Uterus (tissue), 4 donors: ENCODE data around the gene KCNJ11. TPM values are rescaled to one million over a fixed set of nuclear protein-coding genes. Genes with fewer than 3 reads are reported as not detected.

Experiments used
- DNase-seq, 2 donors: peaks; one replicate each; pipeline ENCODE4 v3.0.0-alpha.2; 2019 to 2020
- H3K27ac ChIP-seq, 2 donors: fragments of 200-600 bp; sonication (generic); 1 replicate in 1 of 2; 2 replicates in 1 of 2; pipeline ENCODE4 v1.5.1; 2016 to 2018
- H3K27me3 ChIP-seq, 2 donors: fragments of 200-600 bp; sonication (generic); one replicate each; pipeline ENCODE4 v1.5.1; 2018 to 2019; ENCODE audit warnings: control low read depth in 1 of 2
- H3K36me3 ChIP-seq, 2 donors: fragments of 200-600 bp; sonication (generic); one replicate each; pipeline ENCODE4 v1.5.1; 2019; ENCODE audit warnings: control low read depth in 1 of 2
- H3K4me1 ChIP-seq, 2 donors: fragments of 200-600 bp; sonication (generic); one replicate each; pipeline ENCODE4 v1.5.1; 2018 to 2019; ENCODE audit warnings: control low read depth in 1 of 2
- H3K4me3 ChIP-seq, 2 donors: fragments of 200-600 bp; sonication (generic); 1 replicate in 1 of 2; 2 replicates in 1 of 2; pipeline ENCODE4 v1.5.1; 2018 to 2019; ENCODE audit warnings: mild to moderate bottlenecking in 1 of 2
- H3K9me3 ChIP-seq, 2 donors: fragments of 200-600 bp; sonication (generic); one replicate each; pipeline ENCODE4 v1.5.1; 2019; ENCODE audit warnings: control low read depth in 1 of 2
- CTCF ChIP-seq, 4 experiments: fragments of 200-600 bp in 2 of 4; fragments of 450-650 bp in 2 of 4; sonication (generic) in 2 of 4; IDR thresholded peaks; one replicate each; pipeline ENCODE4 v1.5.1; 2016 to 2019; ENCODE audit warnings: antibody characterized with exemption in 4 of 4, mild to moderate bottlenecking in 2 of 4, moderate library complexity in 1 of 4
- POLR2A ChIP-seq, 2 donors: fragments of 450-650 bp; IDR thresholded peaks; one replicate each; pipeline ENCODE4 v1.6.1; 2016; ENCODE audit warnings: antibody characterized with exemption in 2 of 2, mild to moderate bottlenecking in 1 of 2, moderate library complexity in 1 of 2
- intact Hi-C: fragments of 100-400 bp; cut with DNase I; formaldehyde crosslinking; loops from one replicate; pipeline ENCODE4 v1.15.1; 2023; ENCODE audit warnings: low total_unique reads
- total RNA-seq, 4 donors: library from RNA; depleted of rRNA in 3 of 4; stranded (reverse); fragments of >200 nt in 3 of 4; gene quantifications; one replicate each; pipeline versions ENCODE4 v1.1.0 to v1.2.4, GENCODE V29; 2014 to 2023
- donor health status: DM: yes; HTN: yes; CAD: no.

KCNJ11 gene
- total RNA-seq, 4 donors from 2014 or later, result 0.83 to 3.9 TPM; not detected in 2

GRCh38 chr11:17405232-17406005, 17.0 kb upstream of the KCNJ11 start:
- no peaks in the 10 kb centered on the region for H3K36me3 ChIP-seq
- H3K27me3 ChIP-seq, result no peaks in the 10 kb centered on the region
- H3K27ac ChIP-seq, result peak overlapping the region; percentile 14 to 62
- H3K9me3 ChIP-seq, result no peaks in the 10 kb centered on the region
- intact Hi-C loops, result no loop called here
- no peak overlapping the region for H3K4me3 ChIP-seq
- DNase-seq, result peak; percentile 47 to 50
- peaks cover 0 to 3% of the 10 kb centered on the region in 2 donors for H3K4me1 ChIP-seq
- TF ChIP-seq CTCF (IDR thresholded peaks at IDR 0.05) (peak in 1 of 4 experiments; percentile 3), POLR2A (IDR thresholded peaks at IDR 0.05) (no peak)

- Histone ChIP-seq H3K4me3 (no peak overlapping the region), H3K27me3 (no peaks in the 10 kb centered on the region), H3K36me3 (no peaks in the 10 kb centered on the region), H3K27ac (no peak overlapping the region), H3K4me1 (peaks cover 0 to 3% of the 10 kb centered on the region in 2 donors), H3K9me3 (no peaks in the 10 kb centered on the region)
- no peak for TF ChIP-seq CTCF (IDR thresholded peaks at IDR 0.05)
- no peak for TF ChIP-seq POLR2A (IDR thresholded peaks at IDR 0.05)
- intact Hi-C loops, result no loop called here
- DNase-seq, result no peak
These were observed 15.7 kb upstream of the KCNJ11 start for GRCh38 chr11:17403980-17404759.

DNA sequence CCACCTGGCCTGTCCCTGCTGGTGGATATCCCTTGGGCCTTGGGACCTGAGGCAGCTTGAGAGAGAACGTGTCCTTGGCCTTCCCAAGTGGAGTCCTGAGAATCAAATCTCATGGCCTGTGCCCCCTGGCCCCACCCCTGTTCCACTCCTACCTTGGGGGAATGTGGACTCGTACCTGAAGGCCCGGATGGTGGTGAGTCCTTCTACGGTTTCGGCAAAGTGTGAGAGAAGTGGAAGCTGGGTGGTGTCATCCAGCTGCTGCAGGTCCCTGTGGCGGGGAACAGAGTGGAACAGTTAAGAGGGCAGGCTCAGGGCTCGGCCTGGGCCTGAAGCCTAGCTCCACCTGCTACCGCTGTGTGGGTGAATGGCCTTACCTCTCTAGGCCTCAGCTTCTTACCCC, 14.0 kb upstream of the KCNJ11 start:
- intact Hi-C loops, result no loop called here
- Histone ChIP-seq H3K4me1 (peaks cover 0 to 3% of the 10 kb centered on the region in 2 donors), H3K36me3 (no peaks in the 10 kb centered on the region), H3K9me3 (no peaks in the 10 kb centered on the region), H3K4me3 (no peak overlapping the region), H3K27me3 (no peaks in the 10 kb centered on the region), H3K27ac (no peak overlapping the region)
- TF ChIP-seq POLR2A (IDR thresholded peaks at IDR 0.05) (no peak), CTCF (IDR thresholded peaks at IDR 0.05) (no peak)
- no peak for DNase-seq

GRCh38 chr11:17401841-17402240, 13.4 kb upstream of the KCNJ11 start:
- DNase-seq, result no peak
- Histone ChIP-seq H3K4me1 (peaks cover 0 to 3% of the 10 kb centered on the region in 2 donors), H3K36me3 (no peaks in the 10 kb centered on the region), H3K27me3 (no peaks in the 10 kb centered on the region), H3K27ac (no peak overlapping the region), H3K9me3 (no peaks in the 10 kb centered on the region), H3K4me3 (no peak overlapping the region)
- TF ChIP-seq POLR2A (IDR thresholded peaks at IDR 0.05) (no peak), CTCF (IDR thresholded peaks at IDR 0.05) (no peak)
- intact Hi-C loops, result no loop called here

DNA sequence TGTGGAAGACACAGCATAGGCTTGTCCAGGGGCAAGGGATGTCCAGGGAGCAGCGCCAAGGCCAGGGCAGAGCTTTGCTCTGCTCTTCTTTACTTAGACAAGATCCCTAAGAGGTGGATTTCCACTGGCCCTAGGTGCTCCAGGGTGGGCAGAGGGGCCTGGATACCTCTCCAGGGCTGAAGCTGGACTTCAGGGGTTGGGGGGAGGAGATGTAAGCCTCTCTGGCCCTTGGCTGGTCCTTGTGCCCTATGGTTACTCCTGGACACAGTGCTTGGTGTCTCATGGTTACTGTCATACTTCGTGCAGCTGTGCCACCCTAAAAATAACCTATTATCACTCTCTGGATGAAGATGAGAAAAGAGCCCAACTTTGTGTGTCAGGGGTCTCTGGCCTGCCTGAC, 12.9 kb upstream of the KCNJ11 start:
- no peaks in the 10 kb centered on the region for H3K27me3 ChIP-seq
- no peak overlapping the region for H3K4me3 ChIP-seq
- TF ChIP-seq CTCF (IDR thresholded peaks at IDR 0.05), result no peak
- TF ChIP-seq POLR2A (IDR thresholded peaks at IDR 0.05), result no peak
- no peaks in the 10 kb centered on the region for H3K36me3 ChIP-seq
- DNase-seq, result no peak
- no peak overlapping the region for H3K27ac ChIP-seq
- intact Hi-C loops, result no loop called here
- peaks cover 0 to 3% of the 10 kb centered on the region in 2 donors for H3K4me1 ChIP-seq
- no peaks in the 10 kb centered on the region for H3K9me3 ChIP-seq
